ENCODE measurements around the gene ZBTB24.

Gene ZBTB24

GRCh38 chr6:109453594-109454495 is 29.2 kb downstream of the ZBTB24 start:
- Histone ChIP-seq H3K9me3 (ENCODE audit: control insufficient read depth, insufficient read depth, low read length) (no peaks in the 10 kb centered on the region), H3K9ac (ENCODE audit: low read depth, low read length) (peak overlapping the region; percentile 41), H3K36me3 (ENCODE audit: control insufficient read depth, insufficient read depth, low read length) (peaks cover 34% of the 10 kb centered on the region), H3K27me3 (ENCODE audit: control insufficient read depth, insufficient read depth, low read length) (no peaks in the 10 kb centered on the region), H3K4me1 (ENCODE audit: control insufficient read depth, insufficient read depth, low read length) (peaks cover 20% of the 10 kb centered on the region), H3K4me3 (ENCODE audit: low read depth, low read length) (peak overlapping the region; percentile 94)

- H3K27me3 ChIP-seq (ENCODE audit: control insufficient read depth, insufficient read depth, low read length) = no peaks in the 10 kb centered on the region
- peaks cover 39% of the 10 kb centered on the region for H3K36me3 ChIP-seq (ENCODE audit: control insufficient read depth, insufficient read depth, low read length)
- H3K4me1 ChIP-seq (ENCODE audit: control insufficient read depth, insufficient read depth, low read length) = peaks cover 18% of the 10 kb centered on the region
- H3K4me3 ChIP-seq (ENCODE audit: low read depth, low read length) = no peak overlapping the region
- H3K9ac ChIP-seq (ENCODE audit: low read depth, low read length) = no peak overlapping the region
- H3K9me3 ChIP-seq (ENCODE audit: control insufficient read depth, insufficient read depth, low read length) = no peaks in the 10 kb centered on the region
These were observed 29.9 kb downstream of the ZBTB24 start for GRCh38 chr6:109453156-109453555.

- Histone ChIP-seq H3K9me3 (ENCODE audit: control insufficient read depth, insufficient read depth, low read length) (no peaks in the 10 kb centered on the region), H3K36me3 (ENCODE audit: control insufficient read depth, insufficient read depth, low read length) (peaks cover 39% of the 10 kb centered on the region), H3K9ac (ENCODE audit: low read depth, low read length) (no peak overlapping the region), H3K4me3 (ENCODE audit: low read depth, low read length) (no peak overlapping the region), H3K4me1 (ENCODE audit: control insufficient read depth, insufficient read depth, low read length) (peaks cover 9% of the 10 kb centered on the region), H3K27me3 (ENCODE audit: control insufficient read depth, insufficient read depth, low read length) (no peaks in the 10 kb centered on the region)
These were observed 30.8 kb downstream of the ZBTB24 start for GRCh38 chr6:109452181-109452580.

- Histone ChIP-seq H3K36me3 (ENCODE audit: control insufficient read depth, insufficient read depth, low read length) (peaks cover 47% of the 10 kb centered on the region), H3K27me3 (ENCODE audit: control insufficient read depth, insufficient read depth, low read length) (no peaks in the 10 kb centered on the region), H3K9ac (ENCODE audit: low read depth, low read length) (no peak overlapping the region), H3K4me1 (ENCODE audit: control insufficient read depth, insufficient read depth, low read length) (peaks cover under 1% of the 10 kb centered on the region), H3K4me3 (ENCODE audit: low read depth, low read length) (no peak overlapping the region), H3K9me3 (ENCODE audit: control insufficient read depth, insufficient read depth, low read length) (no peaks in the 10 kb centered on the region)
These were observed 31.6 kb downstream of the ZBTB24 start for GRCh38 chr6:109451376-109451775.

GRCh38 chr6:109450801-109451200 is 32.2 kb downstream of the ZBTB24 start:
- H3K27me3 ChIP-seq (ENCODE audit: control insufficient read depth, insufficient read depth, low read length) = no peaks in the 10 kb centered on the region
- no peak overlapping the region for H3K9ac ChIP-seq (ENCODE audit: low read depth, low read length)
- no peaks in the 10 kb centered on the region for H3K9me3 ChIP-seq (ENCODE audit: control insufficient read depth, insufficient read depth, low read length)
- peaks cover 52% of the 10 kb centered on the region for H3K36me3 ChIP-seq (ENCODE audit: control insufficient read depth, insufficient read depth, low read length)
- H3K4me1 ChIP-seq (ENCODE audit: control insufficient read depth, insufficient read depth, low read length) = no peaks in the 10 kb centered on the region
- H3K4me3 ChIP-seq (ENCODE audit: low read depth, low read length) = no peak overlapping the region

GRCh38 chr6:109449795-109450673 is 33.0 kb downstream of the ZBTB24 start:
- H3K9me3 ChIP-seq (ENCODE audit: control insufficient read depth, insufficient read depth, low read length) = no peaks in the 10 kb centered on the region
- no peaks in the 10 kb centered on the region for H3K27me3 ChIP-seq (ENCODE audit: control insufficient read depth, insufficient read depth, low read length)
- H3K9ac ChIP-seq (ENCODE audit: low read depth, low read length) = no peak overlapping the region
- H3K4me3 ChIP-seq (ENCODE audit: low read depth, low read length) = no peak overlapping the region
- H3K4me1 ChIP-seq (ENCODE audit: control insufficient read depth, insufficient read depth, low read length) = no peaks in the 10 kb centered on the region
- H3K36me3 ChIP-seq (ENCODE audit: control insufficient read depth, insufficient read depth, low read length) = peaks cover 59% of the 10 kb centered on the region

GRCh38 chr6:109449064-109449794 is 33.8 kb downstream of the ZBTB24 start:
- Histone ChIP-seq H3K4me3 (ENCODE audit: low read depth, low read length) (no peak overlapping the region), H3K9ac (ENCODE audit: low read depth, low read length) (no peak overlapping the region)

GRCh38 chr6:109448615-109449014 is 34.4 kb downstream of the ZBTB24 start:
- H3K27me3 ChIP-seq (ENCODE audit: control insufficient read depth, insufficient read depth, low read length) = no peaks in the 10 kb centered on the region
- peaks cover 60% of the 10 kb centered on the region for H3K36me3 ChIP-seq (ENCODE audit: control insufficient read depth, insufficient read depth, low read length)
- H3K9me3 ChIP-seq (ENCODE audit: control insufficient read depth, insufficient read depth, low read length) = no peaks in the 10 kb centered on the region
- H3K4me1 ChIP-seq (ENCODE audit: control insufficient read depth, insufficient read depth, low read length) = no peaks in the 10 kb centered on the region
- no peak overlapping the region for H3K4me3 ChIP-seq (ENCODE audit: low read depth, low read length)
- no peak overlapping the region for H3K9ac ChIP-seq (ENCODE audit: low read depth, low read length)

More at GRCh38 chr6:109449064-109449794, 33.8 kb downstream of the ZBTB24 start:
- Histone ChIP-seq H3K4me1 (ENCODE audit: control insufficient read depth, insufficient read depth, low read length) (no peaks in the 10 kb centered on the region), H3K27me3 (ENCODE audit: control insufficient read depth, insufficient read depth, low read length) (no peaks in the 10 kb centered on the region), H3K9me3 (ENCODE audit: control insufficient read depth, insufficient read depth, low read length) (no peaks in the 10 kb centered on the region), H3K36me3 (ENCODE audit: control insufficient read depth, insufficient read depth, low read length) (peaks cover 61% of the 10 kb centered on the region)

GRCh38 chr6:109447878-109448555 is 35.0 kb downstream of the ZBTB24 start:
- no peaks in the 10 kb centered on the region for H3K9me3 ChIP-seq (ENCODE audit: control insufficient read depth, insufficient read depth, low read length)
- H3K36me3 ChIP-seq (ENCODE audit: control insufficient read depth, insufficient read depth, low read length) = peaks cover 59% of the 10 kb centered on the region

GRCh38 chr6:109447087-109447486 is 35.9 kb downstream of the ZBTB24 start:
- no peak overlapping the region for H3K9ac ChIP-seq (ENCODE audit: low read depth, low read length)
- H3K4me3 ChIP-seq (ENCODE audit: low read depth, low read length) = no peak overlapping the region
- H3K9me3 ChIP-seq (ENCODE audit: control insufficient read depth, insufficient read depth, low read length) = no peaks in the 10 kb centered on the region
- peaks cover 61% of the 10 kb centered on the region for H3K36me3 ChIP-seq (ENCODE audit: control insufficient read depth, insufficient read depth, low read length)
- H3K4me1 ChIP-seq (ENCODE audit: control insufficient read depth, insufficient read depth, low read length) = no peaks in the 10 kb centered on the region
- no peaks in the 10 kb centered on the region for H3K27me3 ChIP-seq (ENCODE audit: control insufficient read depth, insufficient read depth, low read length)

More at GRCh38 chr6:109447878-109448555, 35.0 kb downstream of the ZBTB24 start:
- H3K9ac ChIP-seq (ENCODE audit: low read depth, low read length) = no peak overlapping the region
- no peaks in the 10 kb centered on the region for H3K4me1 ChIP-seq (ENCODE audit: control insufficient read depth, insufficient read depth, low read length)
- H3K27me3 ChIP-seq (ENCODE audit: control insufficient read depth, insufficient read depth, low read length) = no peaks in the 10 kb centered on the region
- no peak overlapping the region for H3K4me3 ChIP-seq (ENCODE audit: low read depth, low read length)

- Histone ChIP-seq H3K4me3 (ENCODE audit: low read depth, low read length) (no peak overlapping the region), H3K9ac (ENCODE audit: low read depth, low read length) (no peak overlapping the region), H3K27me3 (ENCODE audit: control insufficient read depth, insufficient read depth, low read length) (no peaks in the 10 kb centered on the region), H3K4me1 (ENCODE audit: control insufficient read depth, insufficient read depth, low read length) (peaks cover 2% of the 10 kb centered on the region), H3K9me3 (ENCODE audit: control insufficient read depth, insufficient read depth, low read length) (no peaks in the 10 kb centered on the region), H3K36me3 (ENCODE audit: control insufficient read depth, insufficient read depth, low read length) (peaks cover 57% of the 10 kb centered on the region)
These were observed 36.5 kb downstream of the ZBTB24 start for GRCh38 chr6:109446541-109446940.

Data from iPS-15b (cell line).